HepG2 (cell line): Measurements from ENCODE around the gene ZNF526. TPM values are rescaled to one million over a fixed set of nuclear protein-coding genes. Genes with fewer than 3 reads are reported as not detected.

Source experiments
- AGO1 ChIP-seq: fragments of 200-400 bp; formaldehyde crosslinking; IDR thresholded peaks from 2 replicates; pipeline ENCODE4 v1.6.1; 2017; ENCODE audit warnings: mild to moderate bottlenecking, low read depth, low read length, moderate library complexity; ENCODE audit not compliant: poor library complexity, severe bottlenecking
- ARNTL ChIP-seq: sonication (generic); formaldehyde crosslinking; IDR thresholded peaks from 2 replicates; pipeline ENCODE4 v1.4.0; 2020; ENCODE audit warnings: mild to moderate bottlenecking, missing genetic modification reagents
- GTF2F1 ChIP-seq: fragments of 150-350 bp; IDR thresholded peaks from 2 replicates; pipeline ENCODE4 v1.6.1; 2014; ENCODE audit warnings: low read length
- GZF1 ChIP-seq: sonication (generic); formaldehyde crosslinking; IDR thresholded peaks from 2 replicates; pipeline ENCODE4 v1.5.1; 2020; ENCODE audit warnings: mild to moderate bottlenecking, missing genetic modification reagents
- HNRNPL ChIP-seq: fragments of 200-400 bp; formaldehyde crosslinking; IDR thresholded peaks from 2 replicates; pipeline ENCODE4 v1.6.1; 2017; ENCODE audit warnings: mild to moderate bottlenecking, low read depth, low read length
- HOXA9 ChIP-seq: sonication (generic); formaldehyde crosslinking; IDR thresholded peaks from 2 replicates; pipeline ENCODE4 v1.8.1; 2022; ENCODE audit warnings: missing genetic modification reagents, mild to moderate bottlenecking, moderate library complexity, borderline replicate concordance
- KAT8 ChIP-seq: IDR thresholded peaks from 2 replicates; pipeline ENCODE4 v1.6.1; 2016; ENCODE audit warnings: missing genetic modification reagents, missing compliant biosample characterization
- KLF9 ChIP-seq: IDR thresholded peaks from 2 replicates; pipeline ENCODE4 v1.6.1; 2016; ENCODE audit warnings: low read depth
- MAFF ChIP-seq: IDR thresholded peaks from 2 replicates; pipeline ENCODE4 v1.6.1; 2011; ENCODE audit warnings: low read depth, low read length, improper control_type of control experiment
- MTA3 ChIP-seq: sonication (generic); formaldehyde crosslinking; IDR thresholded peaks from 2 replicates; pipeline ENCODE4 v1.4.0; 2020; ENCODE audit warnings: missing genetic modification reagents
- NCOA5 ChIP-seq: sonication (generic); formaldehyde crosslinking; IDR thresholded peaks from 2 replicates; pipeline ENCODE4 v1.4.0; 2020; ENCODE audit warnings: missing genetic modification reagents
- PAWR ChIP-seq: sonication (generic); formaldehyde crosslinking; IDR thresholded peaks from 2 replicates; pipeline ENCODE4 v1.4.0; 2020; ENCODE audit warnings: missing genetic modification reagents, mild to moderate bottlenecking, borderline replicate concordance
- RAD21 ChIP-seq: fragments of 450-650 bp; formaldehyde crosslinking; IDR thresholded peaks from 2 replicates; pipeline ENCODE4 v1.5.0; 2020; ENCODE audit warnings: mild to moderate bottlenecking
- TBP ChIP-seq: sonication (generic); formaldehyde crosslinking; IDR thresholded peaks from 2 replicates; pipeline ENCODE4 v1.5.0; 2020; ENCODE audit warnings: missing genetic modification reagents
- ZBTB3 ChIP-seq: sonication (generic); formaldehyde crosslinking; IDR thresholded peaks from 2 replicates; pipeline ENCODE4 v1.4.0; 2020; ENCODE audit warnings: low read depth, mild to moderate bottlenecking, moderate library complexity, missing genetic modification reagents, borderline replicate concordance
- ZNF441 ChIP-seq: sonication (generic); formaldehyde crosslinking; IDR thresholded peaks from 2 replicates; pipeline ENCODE4 v1.7.0; 2021; ENCODE audit warnings: missing genetic modification reagents, borderline replicate concordance
- polyA plus RNA-seq, 8 experiments: library from polyadenylated mRNA; depleted of rRNA in 3 of 8; stranded (reverse) in 7 of 8; unstranded in 1 of 8; fragments of >200 nt; fragmentation: Illumina TruSeq in 4 of 8; extraction: Trizol in 4 of 8; gene quantifications; 2 replicates each; pipeline versions ENCODE4 v1.2.1 to v1.2.3, GENCODE V29; 2011 to 2016; ENCODE audit warnings: low read depth in 4 of 8, missing spikeins in 1 of 8, mixed read lengths in 1 of 8; ENCODE audit not compliant: insufficient read depth in 1 of 8
- total RNA-seq, 5 experiments: library from RNA; depleted of rRNA; stranded (reverse); fragments of >200 nt; fragmentation: Illumina TruSeq; extraction: Trizol; gene quantifications; 2 replicates each; pipeline ENCODE4 v1.2.3, GENCODE V29; 2016; ENCODE audit warnings: low read depth in 1 of 5
- TF ChIP-seq, protein P1 (sequence below), 2 experiments: sonication (generic) in 1 of 2; formaldehyde crosslinking in 1 of 2; IDR thresholded peaks; 2 replicates each; pipeline versions ENCODE4 v1.6.1 to v1.9.0; 2014 to 2022; ENCODE audit warnings: antibody characterized with exemption in 1 of 2, borderline replicate concordance in 1 of 2, inconsistent platforms in 1 of 2, low read depth in 1 of 2, missing genetic modification reagents in 1 of 2
- TF ChIP-seq, protein P2 (sequence below): sonication (generic); formaldehyde crosslinking; IDR thresholded peaks from 2 replicates; pipeline ENCODE4 v1.4.0; 2020; ENCODE audit warnings: mild to moderate bottlenecking, low read depth, missing genetic modification reagents
- TF ChIP-seq, protein P3 (sequence below): sonication (generic); formaldehyde crosslinking; conservative IDR thresholded peaks from 2 replicates; pipeline ENCODE4 v1.4.0; 2020; ENCODE audit warnings: missing genetic modification reagents

Gene ZNF526
- total and polyA plus RNA-seq, 2 of the 13 experiments (the other 11 are each of a cell fraction or from before 2014, with no cell fraction given), result 3.3 to 8.4 TPM

DNA sequence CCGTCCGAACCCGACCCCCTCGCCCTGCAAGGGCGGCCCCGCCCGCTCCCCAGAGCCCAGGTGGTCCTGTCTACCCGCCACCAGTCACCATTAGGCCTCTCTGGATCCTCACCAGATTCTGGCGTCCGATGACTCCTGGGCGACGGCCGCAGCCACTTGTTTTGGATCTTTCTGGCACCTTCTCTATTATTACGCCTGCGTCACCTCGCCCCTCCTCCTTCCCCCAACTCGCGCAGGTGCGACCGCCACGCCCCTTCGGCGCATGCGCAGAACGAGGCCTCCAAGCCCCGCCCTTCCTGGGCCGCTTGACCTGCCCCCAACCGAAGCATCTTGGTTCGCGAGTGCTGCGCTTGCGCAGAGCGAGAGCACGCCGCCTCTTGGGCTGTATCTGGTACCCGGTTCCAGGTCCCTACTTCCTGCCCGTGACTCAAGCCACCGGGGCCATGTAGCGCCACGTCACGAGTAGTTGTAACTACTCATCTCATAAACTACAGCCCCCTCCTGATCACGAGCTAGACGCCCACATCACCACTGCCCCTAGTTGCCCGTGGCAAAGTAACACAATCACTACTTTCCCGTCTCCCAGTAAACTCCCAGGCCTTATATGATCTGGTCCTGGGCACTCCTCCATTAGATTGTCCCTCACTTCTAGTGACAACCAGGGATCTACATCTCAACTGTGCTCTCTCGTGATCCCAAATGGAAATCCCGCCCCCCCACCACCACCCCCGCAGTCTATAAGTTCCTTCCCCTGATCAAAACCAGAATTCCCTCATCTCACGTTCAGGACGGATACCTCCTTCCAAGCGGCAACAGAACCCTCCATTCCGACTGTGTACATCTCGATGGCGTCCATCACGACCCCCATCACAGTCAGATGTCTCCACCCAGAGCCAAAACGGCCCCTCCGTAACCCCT is 2.3 kb upstream of the ZNF526 start, which contains the start of gene DEDD2 (continued):
- TF ChIP-seq, protein P1, sequence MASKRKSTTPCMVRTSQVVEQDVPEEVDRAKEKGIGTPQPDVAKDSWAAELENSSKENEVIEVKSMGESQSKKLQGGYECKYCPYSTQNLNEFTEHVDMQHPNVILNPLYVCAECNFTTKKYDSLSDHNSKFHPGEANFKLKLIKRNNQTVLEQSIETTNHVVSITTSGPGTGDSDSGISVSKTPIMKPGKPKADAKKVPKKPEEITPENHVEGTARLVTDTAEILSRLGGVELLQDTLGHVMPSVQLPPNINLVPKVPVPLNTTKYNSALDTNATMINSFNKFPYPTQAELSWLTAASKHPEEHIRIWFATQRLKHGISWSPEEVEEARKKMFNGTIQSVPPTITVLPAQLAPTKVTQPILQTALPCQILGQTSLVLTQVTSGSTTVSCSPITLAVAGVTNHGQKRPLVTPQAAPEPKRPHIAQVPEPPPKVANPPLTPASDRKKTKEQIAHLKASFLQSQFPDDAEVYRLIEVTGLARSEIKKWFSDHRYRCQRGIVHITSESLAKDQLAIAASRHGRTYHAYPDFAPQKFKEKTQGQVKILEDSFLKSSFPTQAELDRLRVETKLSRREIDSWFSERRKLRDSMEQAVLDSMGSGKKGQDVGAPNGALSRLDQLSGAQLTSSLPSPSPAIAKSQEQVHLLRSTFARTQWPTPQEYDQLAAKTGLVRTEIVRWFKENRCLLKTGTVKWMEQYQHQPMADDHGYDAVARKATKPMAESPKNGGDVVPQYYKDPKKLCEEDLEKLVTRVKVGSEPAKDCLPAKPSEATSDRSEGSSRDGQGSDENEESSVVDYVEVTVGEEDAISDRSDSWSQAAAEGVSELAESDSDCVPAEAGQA (IDR thresholded peaks at IDR 0.05; ENCODE audit: low read depth), result no peak
- TF ChIP-seq, protein P1 (CRISPR knock-in tag; IDR thresholded peaks at IDR 0.05; ENCODE audit: borderline replicate concordance), result no peak
- no peak for TF ChIP-seq GTF2F1
- TF ChIP-seq KLF9 (CRISPR knock-in tag), result no peak; the same call in 1 of the 2 replicates
- no peak for TF ChIP-seq HOXA9 (CRISPR knock-in tag)
- TF ChIP-seq HNRNPL, result no peak
- TF ChIP-seq ZBTB3 (CRISPR knock-in tag), result no peak
- no peak for TF ChIP-seq TBP (CRISPR knock-in tag)
- no peak for TF ChIP-seq ARNTL (CRISPR knock-in tag)
- TF ChIP-seq AGO1, result no peak
- TF ChIP-seq MAFF, result no peak
- TF ChIP-seq NCOA5 (CRISPR knock-in tag), result no peak
- TF ChIP-seq GZF1, result no peak
- TF ChIP-seq PAWR (CRISPR knock-in tag), result no peak
- no peak for TF ChIP-seq ZNF441 (CRISPR knock-in tag)
- 0 out of 2 replicates have a peak, but pooled peaks have one; percentile 43 for TF ChIP-seq KAT8 (CRISPR knock-in tag)
- TF ChIP-seq, protein P2, sequence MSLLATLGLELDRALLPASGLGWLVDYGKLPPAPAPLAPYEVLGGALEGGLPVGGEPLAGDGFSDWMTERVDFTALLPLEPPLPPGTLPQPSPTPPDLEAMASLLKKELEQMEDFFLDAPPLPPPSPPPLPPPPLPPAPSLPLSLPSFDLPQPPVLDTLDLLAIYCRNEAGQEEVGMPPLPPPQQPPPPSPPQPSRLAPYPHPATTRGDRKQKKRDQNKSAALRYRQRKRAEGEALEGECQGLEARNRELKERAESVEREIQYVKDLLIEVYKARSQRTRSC (CRISPR knock-in tag), result peak; percentile 83; the same call in 1 of the 2 replicates
- no peak for TF ChIP-seq RAD21 (CRISPR knock-in tag)
- TF ChIP-seq, protein P3, sequence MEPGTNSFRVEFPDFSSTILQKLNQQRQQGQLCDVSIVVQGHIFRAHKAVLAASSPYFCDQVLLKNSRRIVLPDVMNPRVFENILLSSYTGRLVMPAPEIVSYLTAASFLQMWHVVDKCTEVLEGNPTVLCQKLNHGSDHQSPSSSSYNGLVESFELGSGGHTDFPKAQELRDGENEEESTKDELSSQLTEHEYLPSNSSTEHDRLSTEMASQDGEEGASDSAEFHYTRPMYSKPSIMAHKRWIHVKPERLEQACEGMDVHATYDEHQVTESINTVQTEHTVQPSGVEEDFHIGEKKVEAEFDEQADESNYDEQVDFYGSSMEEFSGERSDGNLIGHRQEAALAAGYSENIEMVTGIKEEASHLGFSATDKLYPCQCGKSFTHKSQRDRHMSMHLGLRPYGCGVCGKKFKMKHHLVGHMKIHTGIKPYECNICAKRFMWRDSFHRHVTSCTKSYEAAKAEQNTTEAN, result no peak
- TF ChIP-seq MTA3 (CRISPR knock-in tag), result no peak
